SK-N-SH treated with all-trans-retinoic acid at 6 μM for 48 hours (cell line): Measurements from ENCODE around the gene PPIB.

Experiments
- BACH2 ChIP-seq: fragments of 250-450 bp; sonication (Bioruptor Pico); IDR thresholded peaks from 2 replicates; pipeline ENCODE4 v1.9.0; 2021; ENCODE audit warnings: mild to moderate bottlenecking, borderline replicate concordance
- CREB5 ChIP-seq: fragments of 250-450 bp; sonication (Bioruptor Pico); IDR thresholded peaks from 2 replicates; pipeline ENCODE4 v1.5.1; 2020; ENCODE audit warnings: low read depth, mild to moderate bottlenecking, moderate library complexity
- CSDC2 ChIP-seq: fragments of 250-450 bp; sonication (Bioruptor Pico); IDR thresholded peaks from 2 replicates; pipeline ENCODE4 v1.5.0; 2020; ENCODE audit warnings: mild to moderate bottlenecking, moderate library complexity
- ESRRG ChIP-seq: fragments of 250-450 bp; sonication (Bioruptor Pico); IDR thresholded peaks from 2 replicates; pipeline ENCODE4 v1.6.1; 2021; ENCODE audit warnings: mild to moderate bottlenecking
- GLIS3 ChIP-seq: fragments of 250-450 bp; sonication (Bioruptor Pico); IDR thresholded peaks from 2 replicates; pipeline ENCODE4 v1.5.0; 2020; ENCODE audit warnings: mild to moderate bottlenecking, moderate library complexity
- PATZ1 ChIP-seq: fragments of 250-450 bp; sonication (Bioruptor Pico); IDR thresholded peaks from 2 replicates; pipeline ENCODE4 v1.8.0; 2020; ENCODE audit warnings: mild to moderate bottlenecking, moderate library complexity, borderline replicate concordance
- PPARA ChIP-seq: fragments of 250-450 bp; sonication (Bioruptor Pico); IDR thresholded peaks from 2 replicates; pipeline ENCODE4 v1.5.0; 2020; ENCODE audit warnings: mild to moderate bottlenecking, borderline replicate concordance
- RARB ChIP-seq: fragments of 250-450 bp; sonication (Bioruptor Pico); IDR thresholded peaks from 2 replicates; pipeline ENCODE4 v1.8.0; 2021; ENCODE audit warnings: mild to moderate bottlenecking, moderate library complexity
- TOX ChIP-seq: fragments of 250-450 bp; sonication (Bioruptor Pico); IDR thresholded peaks from 2 replicates; pipeline ENCODE4 v1.8.0; 2021; ENCODE audit warnings: mild to moderate bottlenecking, moderate library complexity, borderline replicate concordance
- ZFP3 ChIP-seq: fragments of 250-450 bp; sonication (Bioruptor Pico); IDR thresholded peaks from 2 replicates; pipeline ENCODE4 v1.5.0; 2020; ENCODE audit warnings: mild to moderate bottlenecking, moderate library complexity
- ZFP30 ChIP-seq: fragments of 450-650 bp; formaldehyde crosslinking; IDR thresholded peaks from 2 replicates; pipeline ENCODE4 v1.5.0; 2022; ENCODE audit warnings: mild to moderate bottlenecking, moderate library complexity

- TF ChIP-seq ZFP30 (CRISPR knock-in tag) (no peak), CREB5 (CRISPR knock-in tag) (no peak), CSDC2 (CRISPR knock-in tag) (no peak), RARB (no peak), PATZ1 (CRISPR knock-in tag) (no peak), BACH2 (CRISPR knock-in tag) (no peak), GLIS3 (CRISPR knock-in tag) (no peak), ESRRG (no peak), PPARA (no peak), TOX (CRISPR knock-in tag) (no peak), ZFP3 (CRISPR knock-in tag) (no peak)
Observed at GRCh38 chr15:64151727-64152506, 10.9 kb downstream of the PPIB start, which contains the start of gene SNX22.
